BLaER1 (cell line): ENCODE results near the gene FAM78B.
A peak's percentile ranks its signal among the peaks of the same experiment; 100 is the strongest.

Source experiments
- H3K27ac ChIP-seq: shearing (Covaris generic); formaldehyde crosslinking; 2 replicates; pipeline ENCODE4 v1.8.1; 2022
- H3K27me3 ChIP-seq: shearing (Covaris generic); formaldehyde crosslinking; 2 replicates; pipeline ENCODE4 v1.8.1; 2022
- H3K36me3 ChIP-seq: shearing (Covaris generic); formaldehyde crosslinking; 2 replicates; pipeline ENCODE4 v1.8.1; 2022
- H3K4me1 ChIP-seq: shearing (Covaris generic); formaldehyde crosslinking; 2 replicates; pipeline ENCODE4 v1.8.1; 2022
- H3K4me2 ChIP-seq: shearing (Covaris generic); formaldehyde crosslinking; 2 replicates; pipeline ENCODE4 v1.8.1; 2022
- H3K4me3 ChIP-seq: shearing (Covaris generic); formaldehyde crosslinking; 2 replicates; pipeline ENCODE4 v1.8.1; 2022
- H3K9ac ChIP-seq: shearing (Covaris generic); formaldehyde crosslinking; 2 replicates; pipeline ENCODE4 v1.8.1; 2022
- H3K9me3 ChIP-seq: shearing (Covaris generic); formaldehyde crosslinking; 2 replicates; pipeline ENCODE4 v1.8.1; 2022
- H4K20me1 ChIP-seq: shearing (Covaris generic); formaldehyde crosslinking; 2 replicates; pipeline ENCODE4 v1.8.1; 2022
- Cebpa-rat ChIP-seq: shearing (Covaris generic); IDR thresholded peaks from 2 replicates; pipeline ENCODE4 v1.8.1; 2022

FAM78B gene

GRCh38 chr1:166166698-166167571, at the start of gene FAM78B:
Gene FAM78B, minus strand, starts transcription at chr1:166167001. Its CDS starts 753 bp downstream, at chr1:166166248.
- H3K27ac ChIP-seq = peak within 1 kb of the TSS; percentile 72; the same call in 1 of the 2 replicates
- peak within 1 kb of the TSS; percentile 77 for H3K4me3 ChIP-seq
- H3K27me3 ChIP-seq = peaks cover 29% of the 10 kb centered on the region
- H3K9me3 ChIP-seq = no peaks in the 10 kb centered on the region
- peaks cover 41% of the 10 kb centered on the region for H4K20me1 ChIP-seq
- TF ChIP-seq Cebpa-rat = no peak
- H3K4me2 ChIP-seq = peak within 1 kb of the TSS; percentile 99
- peaks cover 28% of the 10 kb centered on the region for H3K4me1 ChIP-seq
- H3K36me3 ChIP-seq = no peaks in the 10 kb centered on the region
- H3K9ac ChIP-seq = peak within 1 kb of the TSS; percentile 74

- Histone ChIP-seq H3K9me3 (peaks cover 9% of the 10 kb centered on the region), H4K20me1 (no peaks in the 10 kb centered on the region), H3K4me3 (no peak overlapping the region), H3K4me2 (peak overlapping the region; percentile 58), H3K9ac (peak overlapping the region; percentile 26; the same call in 1 of the 2 replicates), H3K4me1 (peaks cover 56% of the 10 kb centered on the region), H3K27me3 (no peaks in the 10 kb centered on the region), H3K36me3 (no peaks in the 10 kb centered on the region), H3K27ac (peak overlapping the region; percentile 78)
- TF ChIP-seq Cebpa-rat = no peak
These were observed 35.7 kb upstream of the FAM78B start for GRCh38 chr1:166202546-166202945.

- no peak overlapping the region for H3K4me3 ChIP-seq
- H3K27ac ChIP-seq = peak overlapping the region; percentile 78; the same call in 1 of the 2 replicates
- H3K27me3 ChIP-seq = no peaks in the 10 kb centered on the region
- peaks cover 56% of the 10 kb centered on the region for H3K4me1 ChIP-seq
- H3K36me3 ChIP-seq = no peaks in the 10 kb centered on the region
- no peak for TF ChIP-seq Cebpa-rat
- H3K4me2 ChIP-seq = peak overlapping the region; percentile 58
- no peak overlapping the region for H3K9ac ChIP-seq
- peaks cover 5% of the 10 kb centered on the region for H3K9me3 ChIP-seq
- H4K20me1 ChIP-seq = no peaks in the 10 kb centered on the region
These were observed 33.9 kb upstream of the FAM78B start for GRCh38 chr1:166200743-166201142.

GRCh38 chr1:166197597-166197996, 30.8 kb upstream of the FAM78B start:
- no peak for TF ChIP-seq Cebpa-rat
- no peak overlapping the region for H3K27ac ChIP-seq
- H3K4me3 ChIP-seq = no peak overlapping the region

GRCh38 chr1:166197141-166197540, 30.3 kb upstream of the FAM78B start:
- H3K27ac ChIP-seq = no peak overlapping the region
- H3K9me3 ChIP-seq = no peaks in the 10 kb centered on the region
- no peaks in the 10 kb centered on the region for H4K20me1 ChIP-seq

More at GRCh38 chr1:166197597-166197996, 30.8 kb upstream of the FAM78B start:
- Histone ChIP-seq H3K27me3 (no peaks in the 10 kb centered on the region), H3K36me3 (no peaks in the 10 kb centered on the region), H3K9ac (no peak overlapping the region), H3K4me1 (peaks cover 31% of the 10 kb centered on the region), H4K20me1 (no peaks in the 10 kb centered on the region), H3K9me3 (no peaks in the 10 kb centered on the region), H3K4me2 (no peak overlapping the region)

GRCh38 chr1:166193057-166193698, 26.4 kb upstream of the FAM78B start:
- Histone ChIP-seq H3K4me2 (no peak overlapping the region), H3K4me1 (peaks cover 9% of the 10 kb centered on the region; the same call in 1 of the 2 replicates), H4K20me1 (no peaks in the 10 kb centered on the region), H3K4me3 (no peak overlapping the region), H3K9me3 (no peaks in the 10 kb centered on the region), H3K27ac (no peak overlapping the region), H3K27me3 (no peaks in the 10 kb centered on the region), H3K36me3 (no peaks in the 10 kb centered on the region), H3K9ac (no peak overlapping the region)
- no peak for TF ChIP-seq Cebpa-rat

More at GRCh38 chr1:166197141-166197540, 30.3 kb upstream of the FAM78B start:
- peaks cover 26% of the 10 kb centered on the region for H3K4me1 ChIP-seq
- no peaks in the 10 kb centered on the region for H3K27me3 ChIP-seq
- H3K4me2 ChIP-seq = no peak overlapping the region
- no peaks in the 10 kb centered on the region for H3K36me3 ChIP-seq
- H3K4me3 ChIP-seq = no peak overlapping the region
- H3K9ac ChIP-seq = no peak overlapping the region
- no peak for TF ChIP-seq Cebpa-rat

- H4K20me1 ChIP-seq = no peaks in the 10 kb centered on the region
- no peak overlapping the region for H3K9ac ChIP-seq
- H3K9me3 ChIP-seq = no peaks in the 10 kb centered on the region
- no peak for TF ChIP-seq Cebpa-rat
- peaks cover 9% of the 10 kb centered on the region; the same call in 1 of the 2 replicates for H3K4me1 ChIP-seq
- no peaks in the 10 kb centered on the region for H3K36me3 ChIP-seq
- H3K4me3 ChIP-seq = no peak overlapping the region
- H3K27ac ChIP-seq = no peak overlapping the region
- no peak overlapping the region for H3K4me2 ChIP-seq
- no peaks in the 10 kb centered on the region for H3K27me3 ChIP-seq
These were observed 23.6 kb upstream of the FAM78B start for GRCh38 chr1:166190400-166190799.

GRCh38 chr1:166189126-166189525, 22.3 kb upstream of the FAM78B start:
- Histone ChIP-seq H3K9me3 (no peaks in the 10 kb centered on the region), H3K27me3 (no peaks in the 10 kb centered on the region), H3K36me3 (no peaks in the 10 kb centered on the region), H3K27ac (no peak overlapping the region), H3K4me2 (peak overlapping the region; percentile 43), H3K4me3 (no peak overlapping the region), H3K4me1 (peaks cover 9% of the 10 kb centered on the region; the same call in 1 of the 2 replicates), H4K20me1 (no peaks in the 10 kb centered on the region), H3K9ac (no peak overlapping the region)
- TF ChIP-seq Cebpa-rat = no peak

GRCh38 chr1:166185526-166185925, 18.7 kb upstream of the FAM78B start:
- peaks cover 19% of the 10 kb centered on the region for H3K4me1 ChIP-seq
- no peak overlapping the region for H3K4me2 ChIP-seq
- no peaks in the 10 kb centered on the region for H3K27me3 ChIP-seq
- no peak overlapping the region for H3K27ac ChIP-seq
- H3K9ac ChIP-seq = no peak overlapping the region
- H4K20me1 ChIP-seq = no peaks in the 10 kb centered on the region
- H3K9me3 ChIP-seq = no peaks in the 10 kb centered on the region
- TF ChIP-seq Cebpa-rat = no peak
- H3K4me3 ChIP-seq = no peak overlapping the region
- H3K36me3 ChIP-seq = no peaks in the 10 kb centered on the region

- H3K4me2 ChIP-seq = no peak overlapping the region
- no peaks in the 10 kb centered on the region for H3K9me3 ChIP-seq
- no peak overlapping the region for H3K4me3 ChIP-seq
- H3K27ac ChIP-seq = no peak overlapping the region
- H3K4me1 ChIP-seq = peaks cover 26% of the 10 kb centered on the region
- no peaks in the 10 kb centered on the region for H4K20me1 ChIP-seq
- H3K27me3 ChIP-seq = no peaks in the 10 kb centered on the region
- TF ChIP-seq Cebpa-rat = no peak
- H3K36me3 ChIP-seq = no peaks in the 10 kb centered on the region
- H3K9ac ChIP-seq = no peak overlapping the region
These were observed 18.1 kb upstream of the FAM78B start for GRCh38 chr1:166184897-166185296.
